Mesothelial cell of epicardium (in vitro differentiated cells): ENCODE measurements around the gene GRK3. TPM values are rescaled to one million over a fixed set of nuclear protein-coding genes. Genes with fewer than 3 reads are reported as not detected.

Experiments used
- DNase-seq, 2 experiments: peaks; one replicate each; pipeline ENCODE4 v3.0.0; 2021; ENCODE audit warnings: low spot score in 2 of 2; ENCODE audit not compliant: unreplicated experiment in 2 of 2
- H3K27ac Mint-ChIP-seq: 2 replicates; pipeline ENCODE4 v1.8.0; 2021; ENCODE audit warnings: mixed read lengths
- H3K27me3 Mint-ChIP-seq: 2 replicates; pipeline ENCODE4 v1.8.0; 2021; ENCODE audit warnings: low read depth, mixed read lengths
- H3K36me3 Mint-ChIP-seq: 2 replicates; pipeline ENCODE4 v1.8.0; 2021; ENCODE audit warnings: mixed read lengths
- H3K4me1 Mint-ChIP-seq: 2 replicates; pipeline ENCODE4 v1.8.0; 2021; ENCODE audit warnings: mixed read lengths
- H3K4me3 Mint-ChIP-seq: 2 replicates; pipeline ENCODE4 v1.8.0; 2021; ENCODE audit warnings: mild to moderate bottlenecking, moderate library complexity, mixed read lengths
- H3K9me3 Mint-ChIP-seq: 2 replicates; pipeline ENCODE4 v1.8.0; 2021; ENCODE audit warnings: mixed read lengths
- CTCF ChIP-seq: fragments of 200-600 bp; sonication (generic); IDR thresholded peaks from one replicate; pipeline ENCODE4 v1.5.0; 2021; ENCODE audit warnings: antibody characterized with exemption; ENCODE audit not compliant: unreplicated experiment
- total RNA-seq: library from RNA; stranded (reverse); gene quantifications from 3 replicates; pipeline ENCODE4 v1.2.1, GENCODE V29; 2021

GRK3 gene
- total RNA-seq, 1 donor from 2014 or later = 13.8 TPM

DNA sequence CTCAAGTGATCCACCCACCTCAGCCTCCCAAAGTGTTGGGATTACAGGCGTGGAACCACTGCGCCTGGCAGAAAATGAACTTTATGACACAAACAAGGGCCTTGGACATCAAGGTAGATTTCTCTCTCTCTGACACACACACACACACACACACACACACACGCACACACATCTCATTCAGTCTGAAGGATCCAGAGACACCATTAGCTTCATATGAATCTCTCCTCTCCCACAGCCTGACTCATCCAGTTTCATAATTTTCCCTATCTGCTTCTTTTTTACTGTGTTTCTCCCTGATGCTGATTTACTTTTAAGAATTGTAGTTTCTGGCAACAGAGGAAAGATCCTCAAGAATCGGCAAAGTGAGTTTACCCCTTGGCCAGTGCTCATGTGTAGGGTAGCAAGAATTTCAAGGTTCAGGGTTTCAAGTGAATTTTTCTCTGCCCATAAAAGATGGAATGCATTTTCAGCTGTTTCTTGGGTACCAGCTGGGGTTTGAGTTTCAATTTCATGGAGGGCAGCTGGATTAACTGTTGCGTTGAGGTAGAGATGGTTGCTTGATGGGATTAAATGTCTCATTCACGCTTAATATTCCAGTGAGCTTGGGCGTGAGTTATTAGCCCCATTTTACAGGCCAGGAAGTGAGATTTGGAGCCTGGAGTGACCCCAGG is 181.0 kb downstream of the GRK3 start:
- Mint-ChIP-seq H3K27ac (no peak overlapping the region), H3K27me3 (peaks cover 43% of the 10 kb centered on the region), H3K9me3 (no peaks in the 10 kb centered on the region), H3K4me3 (no peak overlapping the region), H3K4me1 (no peaks in the 10 kb centered on the region), H3K36me3 (no peaks in the 10 kb centered on the region)
- no peak for DNase-seq
- TF ChIP-seq CTCF = no peak

- peaks cover 44% of the 10 kb centered on the region for H3K27me3 Mint-ChIP-seq
- H3K4me3 Mint-ChIP-seq = no peak overlapping the region
- H3K36me3 Mint-ChIP-seq = no peaks in the 10 kb centered on the region
- no peaks in the 10 kb centered on the region for H3K9me3 Mint-ChIP-seq
- no peaks in the 10 kb centered on the region for H3K4me1 Mint-ChIP-seq
- no peak for DNase-seq
- H3K27ac Mint-ChIP-seq = no peak overlapping the region
- no peak for TF ChIP-seq CTCF
Measured at GRCh38 chr22:25746012-25746373, 181.5 kb downstream of the GRK3 start.

GRCh38 chr22:25747245-25747944 is 182.9 kb downstream of the GRK3 start:
- peaks cover 52% of the 10 kb centered on the region for H3K27me3 Mint-ChIP-seq
- H3K9me3 Mint-ChIP-seq = no peaks in the 10 kb centered on the region
- TF ChIP-seq CTCF = no peak
- H3K4me3 Mint-ChIP-seq = no peak overlapping the region
- H3K27ac Mint-ChIP-seq = no peak overlapping the region
- no peaks in the 10 kb centered on the region for H3K4me1 Mint-ChIP-seq
- no peaks in the 10 kb centered on the region for H3K36me3 Mint-ChIP-seq
- DNase-seq = no peak

GRCh38 chr22:25748140-25748539 is 183.7 kb downstream of the GRK3 start:
- Mint-ChIP-seq H3K36me3 (no peaks in the 10 kb centered on the region), H3K9me3 (no peaks in the 10 kb centered on the region), H3K27me3 (peaks cover 48% of the 10 kb centered on the region), H3K4me1 (no peaks in the 10 kb centered on the region), H3K27ac (no peak overlapping the region), H3K4me3 (no peak overlapping the region)
- TF ChIP-seq CTCF = no peak
- no peak for DNase-seq

DNA sequence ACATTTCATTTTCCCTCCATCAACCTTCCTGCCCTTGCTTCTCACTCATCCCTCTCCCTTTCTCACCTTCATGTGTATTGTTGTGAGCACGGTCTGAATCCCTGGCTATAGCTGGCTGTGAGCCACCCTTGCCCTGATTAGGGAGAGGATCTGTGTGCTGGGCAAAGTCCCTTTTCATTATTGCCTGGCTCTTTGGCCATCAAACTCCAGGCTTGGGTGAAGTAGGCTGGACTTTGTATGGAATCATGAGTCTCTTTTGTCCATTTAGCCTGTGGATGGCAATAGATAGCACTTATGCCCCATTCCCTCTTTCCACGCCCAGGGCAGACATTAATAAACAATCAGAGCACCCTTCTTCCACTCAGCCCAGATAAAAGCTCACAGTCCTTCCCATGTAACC is 184.2 kb downstream of the GRK3 start:
- no peaks in the 10 kb centered on the region for H3K4me1 Mint-ChIP-seq
- DNase-seq = no peak
- H3K9me3 Mint-ChIP-seq = no peaks in the 10 kb centered on the region
- H3K4me3 Mint-ChIP-seq = no peak overlapping the region
- H3K27ac Mint-ChIP-seq = no peak overlapping the region
- H3K27me3 Mint-ChIP-seq = peaks cover 46% of the 10 kb centered on the region
- no peak for TF ChIP-seq CTCF
- H3K36me3 Mint-ChIP-seq = no peaks in the 10 kb centered on the region
